Measurements from ENCODE around the gene LOXHD1.

The LOXHD1 gene

DNA sequence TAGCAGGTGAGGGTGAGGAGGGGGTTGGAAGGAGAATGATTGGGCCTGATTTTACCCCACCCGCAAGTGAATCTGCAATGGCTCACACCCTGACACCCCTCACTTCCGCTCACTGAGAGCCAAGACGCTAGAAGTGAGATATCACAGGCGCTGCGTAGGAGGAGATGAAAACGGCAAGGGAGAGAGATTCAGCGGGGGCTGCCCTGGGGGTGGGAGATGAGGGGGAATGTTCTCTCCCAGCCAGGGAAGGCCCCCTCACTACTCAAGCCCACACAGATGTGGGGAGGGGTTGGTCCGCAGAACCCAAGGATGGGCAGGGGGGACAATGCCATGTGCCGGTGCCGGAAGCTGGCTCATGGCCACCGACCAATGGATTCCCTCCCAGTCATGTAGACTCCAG, 32.9 kb downstream of the LOXHD1 start:
- FAIRE-seq: no peak

DNA sequence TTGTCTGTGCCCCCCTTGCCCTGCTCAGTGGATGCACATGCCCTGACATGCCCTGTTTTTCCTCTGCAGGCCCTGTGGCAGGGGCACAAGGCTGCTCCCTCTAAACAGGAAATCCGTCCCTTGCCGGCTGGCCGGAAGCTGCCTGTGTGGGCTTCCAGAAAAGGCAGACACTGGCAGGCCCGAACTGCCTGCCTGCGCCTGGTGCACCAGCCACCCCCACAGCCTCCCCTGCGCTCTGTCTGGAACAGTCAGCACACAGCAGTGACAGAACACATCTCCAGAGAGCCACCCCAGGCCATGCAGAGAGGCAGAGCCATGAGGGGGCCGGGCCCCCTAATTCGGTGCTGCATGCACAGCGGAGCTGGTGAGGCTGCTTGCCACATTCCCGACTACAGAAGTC, 33.5 kb downstream of the LOXHD1 start:
- FAIRE-seq: no peak

DNA sequence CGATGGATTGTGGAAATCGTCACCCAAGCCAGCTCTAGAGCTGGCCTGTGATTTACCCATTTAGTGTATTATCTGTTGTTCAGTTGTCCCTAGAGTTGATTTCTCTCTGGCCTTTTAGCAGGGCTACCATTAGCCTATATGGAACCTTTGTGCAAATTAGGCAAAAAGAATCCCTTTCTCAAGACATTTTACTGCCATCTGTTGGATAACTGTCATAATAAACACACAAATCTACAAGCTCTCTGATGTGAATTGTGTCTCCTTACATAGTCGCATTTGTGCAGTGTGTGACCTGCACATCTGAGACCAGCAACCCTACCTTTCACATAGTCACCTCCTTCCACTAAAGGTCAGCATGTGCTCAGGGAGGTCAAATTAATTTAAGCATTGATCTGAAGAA, 34.0 kb downstream of the LOXHD1 start:
- FAIRE-seq: no peak

DNA sequence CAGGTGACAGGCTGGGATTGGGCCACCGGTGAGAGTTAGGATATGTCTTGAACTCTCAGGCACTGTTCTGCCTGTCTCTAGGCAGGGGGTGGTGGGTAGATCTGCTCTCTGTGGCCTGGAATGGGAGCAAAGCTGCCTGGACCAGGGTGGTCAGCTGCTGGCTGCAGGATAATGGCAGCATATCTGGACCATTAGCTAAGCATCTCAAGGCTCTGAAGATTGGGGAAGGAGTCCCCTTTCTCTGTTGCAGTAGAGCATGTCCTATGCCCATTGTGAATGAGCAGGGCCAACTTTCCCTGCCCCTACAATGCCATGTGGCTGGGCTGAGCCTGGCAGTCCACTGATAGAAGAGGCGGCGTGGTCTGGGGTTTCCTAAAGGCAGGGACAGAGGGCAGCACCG, 34.6 kb downstream of the LOXHD1 start:
- no peak for FAIRE-seq

DNA sequence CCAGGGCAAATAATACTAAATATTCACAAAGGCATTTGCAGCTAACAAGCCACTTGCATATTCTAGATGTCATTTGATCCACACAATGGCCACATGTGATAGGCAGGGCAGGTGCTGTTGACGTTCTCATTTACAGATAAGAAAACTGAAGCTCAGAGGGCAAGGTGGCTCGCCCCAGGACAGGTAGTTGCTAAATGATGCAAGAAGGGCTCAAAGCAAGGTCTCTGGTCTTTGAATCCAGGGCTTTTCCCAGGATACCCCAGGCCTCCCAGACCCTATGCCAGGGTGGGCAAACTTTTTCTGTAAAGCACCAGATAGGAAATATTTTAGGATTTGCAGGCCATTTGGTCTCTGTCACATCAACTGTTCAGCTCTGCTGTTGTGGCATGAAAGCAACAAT, 35.1 kb downstream of the LOXHD1 start:
- no peak for FAIRE-seq

DNA sequence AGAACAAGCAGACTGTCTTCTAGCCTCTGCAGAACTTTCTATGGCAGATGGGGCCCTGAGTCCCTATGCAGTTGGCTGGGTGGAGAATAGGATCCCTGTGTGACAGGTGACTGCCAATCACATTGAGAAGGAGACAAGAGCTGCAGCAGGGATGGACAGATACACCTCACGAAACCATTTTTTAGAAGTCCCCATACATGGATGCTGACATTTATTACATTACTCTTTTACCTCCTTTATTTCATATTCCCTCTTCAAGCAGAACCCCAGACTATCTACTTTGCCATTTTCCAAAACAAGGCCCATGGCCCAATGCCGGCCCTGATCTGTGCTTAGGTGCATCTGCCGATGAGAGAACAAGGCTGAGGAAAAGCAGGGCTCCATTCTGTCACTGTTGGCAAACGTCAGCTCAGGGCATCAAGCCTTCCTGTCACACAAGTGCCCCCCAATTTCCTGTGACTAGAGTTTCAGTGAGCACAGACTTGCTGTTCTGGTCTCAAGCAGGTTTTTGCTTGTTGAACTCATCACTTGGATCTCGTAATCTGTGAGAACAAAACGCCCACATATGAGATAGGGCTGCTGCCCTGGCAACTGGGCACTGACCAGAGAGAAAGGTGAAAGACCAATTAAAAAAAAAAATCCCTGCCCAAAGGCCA, 35.8 kb downstream of the LOXHD1 start:
- FAIRE-seq: no peak

DNA sequence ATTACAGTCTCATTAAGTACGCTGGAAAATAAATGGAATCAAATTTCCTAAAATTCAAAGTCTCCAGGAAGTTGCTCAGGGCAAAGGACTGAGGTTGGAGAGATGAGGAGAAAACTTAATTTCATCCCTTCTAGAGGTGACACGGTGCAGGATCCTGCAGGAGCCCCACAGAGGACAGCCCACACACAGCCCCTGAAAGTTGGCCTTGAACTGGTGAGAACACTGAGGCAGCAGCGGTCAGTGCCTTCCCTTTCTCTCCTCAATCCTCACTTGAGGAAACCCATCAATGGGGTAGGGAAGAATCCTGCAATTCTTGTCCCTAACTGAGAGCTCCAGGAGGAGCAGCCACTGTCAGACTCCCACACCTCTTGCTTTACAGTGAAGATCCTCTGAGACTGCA, 37.5 kb downstream of the LOXHD1 start:
- FAIRE-seq: no peak

DNA sequence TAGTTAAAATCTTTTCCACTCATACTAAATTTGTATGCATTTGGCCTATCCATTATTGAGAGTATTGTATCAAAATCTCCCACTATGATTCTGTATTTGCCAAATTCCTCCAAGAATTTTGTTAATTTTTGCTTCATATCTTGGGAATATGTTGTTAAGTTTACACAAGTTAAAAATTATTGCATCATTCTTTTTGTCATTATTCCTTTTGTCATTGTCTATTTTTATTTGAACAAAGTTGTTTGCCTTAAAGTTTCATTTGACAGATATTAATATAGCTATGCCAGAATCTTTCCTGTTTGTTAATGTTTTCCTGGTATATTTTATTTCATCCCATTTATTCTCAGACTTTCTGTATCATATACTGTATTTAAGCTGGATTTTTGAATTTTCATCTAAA, 41.3 kb downstream of the LOXHD1 start:
- no peak for FAIRE-seq

DNA sequence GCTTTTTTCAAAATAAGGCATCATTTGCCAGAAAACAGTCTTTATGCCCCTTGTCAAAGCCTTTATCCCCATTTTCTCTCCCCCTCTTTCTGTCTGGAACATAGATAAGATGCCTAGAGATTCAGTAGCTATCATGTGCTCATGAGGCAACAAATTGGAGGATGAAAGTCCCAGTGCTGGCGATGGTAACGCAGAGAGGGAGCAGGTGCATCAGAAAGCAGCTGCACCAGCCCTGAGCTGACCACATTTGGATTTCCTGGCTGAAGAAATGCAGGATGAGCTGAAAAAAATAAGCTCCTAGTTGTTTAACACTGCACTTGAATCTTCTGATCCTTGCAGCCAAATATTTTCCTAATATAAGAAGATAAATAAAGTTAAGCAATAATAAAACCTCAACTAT, 48.0 kb downstream of the LOXHD1 start:
- FAIRE-seq: no peak

DNA sequence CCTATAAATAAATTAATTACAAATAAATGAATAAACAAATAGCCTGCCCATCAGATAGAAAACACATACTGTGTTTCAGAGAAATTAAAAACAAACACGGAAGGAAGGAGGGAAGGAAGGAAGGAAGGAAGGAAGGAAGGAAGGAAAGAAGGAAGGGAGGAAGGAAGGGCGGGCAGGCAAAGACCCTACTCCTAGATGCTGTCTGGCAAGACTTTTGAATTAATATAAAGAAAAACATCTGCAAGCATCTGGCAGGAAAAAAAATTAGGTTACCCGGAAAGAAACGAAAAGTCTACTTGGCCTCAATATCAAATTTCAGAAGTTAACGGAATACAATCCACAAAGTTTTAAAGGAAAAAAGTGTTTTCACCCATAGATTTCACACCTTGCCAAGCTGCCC, 49.1 kb downstream of the LOXHD1 start:
- no peak for FAIRE-seq

DNA sequence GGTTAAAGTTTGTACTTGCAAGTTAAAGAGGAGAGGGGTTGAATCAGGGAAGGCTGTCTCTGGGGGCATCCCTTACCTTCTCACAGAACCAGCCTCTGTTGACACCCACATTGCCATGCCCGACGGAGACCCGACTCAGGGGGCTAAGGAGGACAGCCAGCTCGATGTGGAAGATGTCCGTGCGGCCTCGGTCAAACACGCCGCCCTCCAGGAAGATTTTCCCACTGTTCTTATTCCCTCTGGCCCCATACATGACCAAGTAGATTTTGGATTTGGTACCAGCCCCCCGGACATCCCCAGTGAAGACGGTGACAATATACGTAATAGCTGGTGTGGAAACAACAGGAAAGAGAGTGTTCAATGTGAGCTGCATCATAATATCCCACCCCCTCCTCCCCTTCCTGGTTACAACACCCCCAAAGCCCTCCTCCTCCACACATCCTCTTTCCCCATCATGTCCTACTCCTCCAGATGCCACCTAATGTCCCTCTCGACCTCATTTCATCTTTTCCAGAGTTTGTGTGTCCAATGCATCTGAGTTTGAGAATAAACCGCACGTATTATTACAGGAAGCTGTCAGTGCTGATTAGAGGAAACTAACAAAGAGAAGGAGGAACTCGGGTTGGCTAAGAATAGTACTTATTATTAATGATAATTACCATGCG, 55.7 kb downstream of the LOXHD1 start:
- no peak for FAIRE-seq

DNA sequence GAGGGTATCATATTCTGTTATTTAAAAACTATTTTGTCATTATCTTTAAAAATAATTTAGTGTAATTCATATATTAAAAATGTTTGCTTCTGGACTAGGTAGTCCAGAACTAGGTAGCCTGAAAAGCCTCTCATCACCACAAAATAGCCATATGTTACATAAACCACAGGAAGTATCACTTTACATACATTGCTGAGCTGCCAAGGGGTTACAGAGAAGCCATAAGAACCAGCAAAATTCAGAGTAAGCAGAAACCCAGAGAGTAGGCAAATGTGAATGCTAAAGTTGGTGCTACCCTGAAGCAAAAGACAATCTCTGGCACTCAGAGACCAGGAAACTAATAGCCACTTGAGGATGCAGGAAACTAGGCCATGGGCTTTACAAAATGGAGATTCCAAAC, 60.9 kb downstream of the LOXHD1 start:
- FAIRE-seq: no peak

DNA sequence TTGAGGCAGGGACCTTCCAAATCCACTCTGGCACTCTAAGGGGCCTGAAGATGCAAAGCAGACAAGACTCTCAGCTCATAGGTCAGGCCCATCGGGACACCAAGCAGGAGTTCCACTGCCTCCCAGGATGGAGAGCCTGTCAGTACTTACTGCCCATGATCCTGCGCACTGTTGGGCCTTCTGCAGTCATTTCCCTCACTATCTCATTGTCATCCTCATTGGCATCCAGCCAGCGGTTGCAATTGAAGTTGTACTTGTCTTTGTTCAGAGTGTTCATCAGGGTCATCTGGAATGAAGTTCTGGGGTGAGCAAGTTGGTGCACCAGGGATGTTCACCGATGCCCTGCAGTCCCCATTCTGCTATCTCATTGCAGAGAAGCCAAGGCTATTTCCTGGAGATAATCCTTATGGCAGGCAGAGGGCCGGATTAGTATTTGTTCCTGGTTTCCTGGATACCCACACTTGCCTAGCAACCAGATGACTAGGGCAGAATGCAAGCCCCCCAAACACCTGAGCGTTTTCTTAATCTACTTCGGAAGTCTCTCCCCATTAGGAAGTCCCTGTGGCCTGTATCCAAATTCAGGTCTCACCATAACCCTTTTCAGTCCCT, 65.1 kb downstream of the LOXHD1 start:
- FAIRE-seq: no peak

DNA sequence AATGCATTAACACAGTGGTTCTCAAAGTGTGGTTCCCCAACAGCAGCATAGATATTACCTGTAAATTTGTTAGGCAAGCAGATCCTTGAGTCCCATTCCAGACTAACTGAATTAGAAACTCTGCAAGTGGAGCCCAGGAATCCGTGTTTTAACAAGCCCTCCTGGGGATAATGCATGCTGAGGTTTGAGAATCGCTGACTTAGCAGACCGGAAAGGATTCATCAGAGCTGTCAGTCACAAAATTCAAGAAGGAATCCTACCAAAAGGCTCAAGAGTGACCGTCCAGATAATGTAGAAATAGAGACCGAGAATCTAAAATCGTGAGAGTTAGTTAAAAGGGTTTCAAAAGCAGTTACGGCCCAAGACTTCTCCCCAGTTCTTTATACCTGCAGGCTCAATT, 66.9 kb downstream of the LOXHD1 start:
- FAIRE-seq: no peak

DNA sequence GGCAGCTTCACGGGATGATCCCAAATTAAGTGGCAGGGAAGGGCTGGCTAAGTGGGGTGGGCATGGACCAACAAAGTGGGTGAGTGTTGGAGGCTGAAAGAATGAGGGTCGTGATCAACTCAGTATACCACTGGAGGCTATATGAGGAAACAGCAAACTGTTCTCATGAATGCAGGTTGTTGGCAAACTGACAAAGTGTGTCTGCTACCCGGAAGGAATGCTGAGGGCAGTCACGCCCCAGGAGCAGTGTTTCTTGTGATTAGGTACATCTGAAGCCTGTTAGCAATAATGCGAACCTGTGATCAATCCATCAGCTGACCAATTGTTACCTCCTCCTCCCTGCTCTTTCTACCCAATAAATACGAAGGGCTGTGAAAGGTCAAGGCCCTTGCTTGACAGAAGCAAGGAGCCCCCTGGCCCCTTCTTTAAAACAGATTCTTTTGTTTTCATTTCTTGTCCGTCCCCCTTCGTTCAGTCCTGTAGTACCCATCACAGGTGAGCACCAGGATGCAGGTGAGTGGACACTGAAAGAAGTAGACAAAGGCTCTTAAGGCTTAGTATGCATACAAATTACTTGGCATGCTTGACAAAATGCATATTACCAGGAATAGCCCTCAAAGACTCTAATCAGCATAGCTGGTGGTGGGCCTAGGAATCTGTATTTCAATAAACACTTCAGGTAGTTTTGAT, 67.9 kb downstream of the LOXHD1 start:
- no peak for FAIRE-seq

DNA sequence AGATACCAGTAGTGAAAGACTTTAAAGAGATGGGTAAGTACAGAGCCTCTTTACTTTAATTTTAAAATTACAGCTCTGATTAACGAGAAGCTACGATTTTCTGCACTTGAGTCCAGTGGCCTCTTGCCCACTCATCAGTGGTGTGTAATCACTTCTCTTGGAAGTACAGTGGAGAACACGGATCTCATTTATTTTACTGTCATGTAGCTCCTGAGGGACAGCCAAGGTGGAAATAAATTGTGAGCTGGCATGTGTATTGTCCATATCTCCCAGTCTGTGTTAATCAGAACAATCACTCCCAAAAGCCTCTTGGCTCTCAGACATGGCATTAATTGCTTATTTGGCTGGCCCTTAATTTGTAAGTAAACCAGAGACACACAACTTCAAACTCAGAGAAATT, 69.4 kb downstream of the LOXHD1 start:
- FAIRE-seq: no peak

DNA sequence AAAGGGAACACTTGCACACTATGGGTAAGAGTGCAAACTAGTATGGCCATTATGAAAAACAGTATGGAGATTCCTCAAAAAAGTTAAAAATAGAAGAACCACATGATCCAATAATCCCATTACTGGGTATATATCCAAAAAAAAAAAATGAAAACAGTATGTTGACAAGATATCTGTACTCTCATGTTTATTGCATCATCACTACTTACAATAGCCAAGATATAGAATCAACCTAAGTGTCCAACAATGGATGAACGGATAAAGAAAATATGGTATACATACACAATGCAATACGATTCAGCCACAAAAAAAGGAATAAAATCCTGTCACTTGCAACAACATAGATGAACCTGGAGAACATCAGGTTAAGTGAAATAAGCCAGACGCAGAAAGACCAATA, 73.3 kb downstream of the LOXHD1 start:
- FAIRE-seq: no peak

DNA sequence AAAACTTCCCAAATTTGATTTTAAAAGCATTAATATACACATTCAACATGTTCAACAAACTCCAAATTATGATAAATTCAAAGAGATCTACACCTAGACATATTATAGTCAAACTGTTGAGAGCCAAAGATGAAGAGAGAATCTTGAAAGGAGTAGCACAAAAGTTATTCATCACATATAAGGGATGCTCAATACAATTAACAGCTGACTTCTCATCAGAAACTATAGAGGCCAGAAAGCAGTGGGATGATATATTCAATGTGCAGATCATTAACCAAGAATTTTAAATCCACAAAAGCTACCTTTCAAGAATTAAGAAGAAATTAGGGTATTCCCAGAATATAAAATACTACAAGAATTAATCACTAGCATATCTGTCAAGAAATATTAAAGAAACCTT, 75.4 kb downstream of the LOXHD1 start:
- FAIRE-seq: no peak

DNA sequence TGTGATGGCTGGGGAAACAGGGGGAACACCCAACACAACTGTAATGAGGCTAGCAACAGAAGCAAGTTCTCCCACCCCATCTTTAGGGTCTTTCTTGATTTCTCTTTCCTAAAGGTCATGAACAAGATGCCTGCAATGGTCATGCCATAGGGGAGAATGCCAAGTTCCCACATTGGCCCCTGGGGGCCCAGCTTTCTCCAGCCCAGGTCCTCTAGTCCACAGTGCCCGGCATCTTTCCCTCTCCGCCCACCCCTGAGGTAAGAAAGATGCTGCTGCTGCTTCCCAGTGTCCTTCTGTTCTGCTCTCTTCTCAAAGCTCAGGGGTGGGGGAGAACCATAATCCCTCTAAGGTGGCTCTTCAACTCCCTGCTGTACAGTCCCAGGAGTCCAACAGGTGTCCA, 78.0 kb downstream of the LOXHD1 start:
- no peak for FAIRE-seq

DNA sequence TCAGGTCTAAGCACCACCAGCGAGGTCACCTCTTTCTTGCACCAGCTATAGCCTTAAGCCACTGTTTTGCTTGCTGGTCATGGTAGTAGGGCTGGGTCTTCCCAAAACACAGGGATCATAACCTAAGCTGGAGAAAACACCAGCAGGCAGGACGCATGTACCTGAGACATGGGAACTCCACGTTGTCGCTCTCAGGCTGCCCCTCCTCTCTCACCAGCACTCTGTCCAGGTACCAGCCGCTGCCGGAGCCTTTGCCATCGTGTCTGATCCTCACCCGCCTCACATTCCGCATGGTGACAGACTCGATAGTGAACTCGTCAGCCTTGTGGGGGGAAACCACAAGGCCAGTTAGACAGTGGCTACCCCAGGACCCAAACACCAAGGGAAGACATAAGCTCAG, 79.5 kb downstream of the LOXHD1 start:
- no peak for FAIRE-seq

DNA sequence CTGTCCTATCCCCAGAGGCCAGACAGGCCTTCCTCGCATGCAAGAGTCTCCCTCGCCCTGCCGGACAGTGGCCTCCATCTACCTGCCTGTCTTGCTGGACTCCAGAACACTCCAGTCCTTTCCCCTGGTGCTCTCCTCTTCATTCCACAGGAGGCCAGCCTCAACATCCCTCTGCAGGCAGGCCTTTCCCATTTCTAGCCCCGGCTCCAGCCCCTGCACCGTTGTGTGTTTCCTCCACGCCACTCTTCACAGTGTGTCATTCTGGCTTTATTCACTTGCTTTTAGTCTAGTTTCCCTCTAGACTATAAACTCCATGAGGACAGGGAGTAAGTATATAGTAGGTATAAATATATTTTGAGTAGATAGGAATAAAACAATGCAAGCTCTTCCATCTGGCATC, 81.2 kb downstream of the LOXHD1 start:
- FAIRE-seq: no peak

DNA sequence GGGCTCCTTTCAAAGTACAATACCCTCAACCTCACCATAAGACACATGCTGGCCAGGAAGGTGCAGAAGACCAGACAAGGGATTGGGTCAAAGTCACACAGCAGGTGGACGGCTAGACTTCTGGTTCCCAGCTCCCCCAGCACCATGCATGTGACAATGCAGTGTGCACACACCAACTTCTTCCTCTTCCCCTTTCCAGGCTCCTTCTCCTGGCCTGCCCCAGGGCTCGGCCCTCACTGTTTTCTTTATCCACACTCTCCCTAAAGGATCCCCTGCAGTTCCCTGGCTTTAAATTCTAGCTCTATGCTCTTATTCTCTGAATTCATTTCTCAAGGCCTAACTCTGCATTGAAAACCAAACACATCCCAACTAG, 82.3 kb downstream of the LOXHD1 start:
- FAIRE-seq: no peak

DNA sequence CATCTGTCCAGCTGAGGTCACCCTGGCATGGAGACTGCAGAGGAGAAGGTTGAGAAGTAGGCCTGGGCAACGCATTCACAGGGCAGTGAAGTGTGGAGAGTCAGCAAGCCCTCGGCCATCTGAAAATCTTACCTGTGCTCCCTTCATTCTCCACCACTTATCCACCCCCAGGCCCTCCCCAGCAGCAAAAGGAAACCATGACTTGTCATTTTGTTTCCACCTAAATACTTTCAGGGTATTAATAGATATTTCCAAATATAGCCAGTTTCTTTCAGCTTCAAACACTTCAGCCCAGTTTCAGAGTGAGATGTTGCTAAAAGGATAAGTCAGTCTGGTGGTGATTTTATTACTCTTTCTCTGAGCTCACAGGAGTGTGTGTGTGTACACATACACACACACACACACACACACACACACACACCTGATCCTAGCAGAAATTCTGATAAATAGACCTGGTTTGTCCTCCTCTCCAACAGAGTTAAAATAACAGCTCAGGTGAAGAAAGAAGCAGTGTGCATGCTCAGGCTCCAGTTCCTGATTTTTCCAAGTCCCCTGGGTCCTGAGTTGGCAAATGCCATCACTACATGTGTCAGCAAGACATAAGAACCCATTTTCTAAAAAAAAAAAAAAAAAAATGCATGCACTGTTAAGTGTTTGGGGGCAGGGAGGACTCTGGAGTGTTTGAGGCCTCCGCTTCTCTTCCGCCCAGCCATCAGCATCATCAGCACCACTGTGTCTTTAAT, 82.8 kb downstream of the LOXHD1 start:
- FAIRE-seq: no peak

DNA sequence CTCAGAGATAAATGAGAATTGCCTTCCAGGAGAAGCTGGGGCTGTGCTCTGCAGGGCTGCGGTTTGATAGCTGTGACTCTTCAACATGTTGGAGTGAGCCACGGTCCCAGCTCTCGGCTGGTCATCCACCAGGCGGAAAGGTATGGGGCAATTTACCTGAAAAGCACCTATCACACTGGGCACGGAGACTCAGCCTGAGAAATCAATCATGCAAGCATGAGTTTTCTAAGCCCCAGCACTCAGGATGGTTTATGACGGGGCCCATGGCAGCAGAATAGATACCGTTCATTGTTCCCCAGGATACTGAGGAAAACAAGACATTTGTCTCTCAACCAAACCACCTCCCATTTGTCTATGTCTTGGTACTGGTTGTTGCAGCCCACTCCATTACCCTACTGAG, 83.9 kb downstream of the LOXHD1 start:
- FAIRE-seq: no peak

Data from G401.6 (cell line).